GM12892 (cell line): Measurements from ENCODE around the gene PLA2G12B.

Experiments
- DNase-seq: peaks from one replicate; pipeline ENCODE4 v3.0.0; 2011; ENCODE audit not compliant: insufficient read length
- FAIRE-seq: peaks from 2 replicates; lab custom pipeline; 2011; peaks lifted over from hg19 to GRCh38; lab: Jason Lieb, UNC
- POLR2A ChIP-seq: IDR thresholded peaks from 2 replicates; pipeline ENCODE4 v1.6.1; 2011; ENCODE audit warnings: low read depth, low read length, control low read depth
- POLR2AphosphoS5 ChIP-seq: IDR thresholded peaks from 2 replicates; pipeline ENCODE4 v1.6.1; 2011; ENCODE audit warnings: low read depth, low read length, control low read depth
- TAF1 ChIP-seq: IDR thresholded peaks from 2 replicates; pipeline ENCODE4 v1.6.1; 2011; ENCODE audit warnings: low read depth, mild to moderate bottlenecking, control low read depth, low read length, borderline replicate concordance

PLA2G12B gene

GRCh38 chr10:72956001-72956400 is 1.4 kb upstream of the PLA2G12B start:
- TF ChIP-seq POLR2AphosphoS5 (no peak), POLR2A (no peak), TAF1 (no peak)
- DNase-seq (no peak), FAIRE-seq (no peak)

GRCh38 chr10:72954230-72954595 is 393 bp downstream of the PLA2G12B start:
- DNase-seq = no peak
- TF ChIP-seq TAF1 (no peak), POLR2AphosphoS5 (no peak), POLR2A (no peak)
- FAIRE-seq = no peak

- no peak for DNase-seq
- TF ChIP-seq TAF1 = no peak
- TF ChIP-seq POLR2AphosphoS5 = no peak
- no peak for TF ChIP-seq POLR2A
- no peak for FAIRE-seq
Measured at GRCh38 chr10:72953687-72954086, 919 bp downstream of the PLA2G12B start.

DNA sequence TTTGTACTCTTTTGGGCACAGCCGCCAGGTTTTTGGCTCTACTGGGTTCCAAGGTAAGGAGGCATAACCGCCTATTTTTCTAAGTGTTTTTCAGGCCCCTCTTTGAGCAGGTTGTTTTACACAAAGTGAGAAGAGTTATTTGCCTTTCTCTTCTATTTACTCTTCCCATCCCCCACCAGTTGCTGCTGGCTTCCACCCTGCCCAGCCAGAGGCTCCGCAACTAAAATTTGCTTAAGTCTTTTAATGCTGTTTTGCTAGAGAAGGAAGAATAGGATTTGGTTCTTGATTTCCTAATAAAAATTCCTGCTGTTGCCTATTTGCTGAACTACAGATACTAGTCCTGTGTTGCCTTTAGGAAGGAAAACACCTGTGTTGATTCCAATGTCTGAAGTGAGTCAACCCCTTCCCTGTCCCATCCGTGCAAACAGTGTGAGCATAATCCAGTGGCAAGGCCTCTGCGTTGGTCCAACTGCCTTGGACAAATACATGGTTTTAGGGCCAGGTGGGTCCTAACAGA is 1.9 kb downstream of the PLA2G12B start:
- no peak for FAIRE-seq
- DNase-seq = no peak
- TF ChIP-seq POLR2AphosphoS5 = no peak
- TF ChIP-seq TAF1 = no peak
- no peak for TF ChIP-seq POLR2A

DNA sequence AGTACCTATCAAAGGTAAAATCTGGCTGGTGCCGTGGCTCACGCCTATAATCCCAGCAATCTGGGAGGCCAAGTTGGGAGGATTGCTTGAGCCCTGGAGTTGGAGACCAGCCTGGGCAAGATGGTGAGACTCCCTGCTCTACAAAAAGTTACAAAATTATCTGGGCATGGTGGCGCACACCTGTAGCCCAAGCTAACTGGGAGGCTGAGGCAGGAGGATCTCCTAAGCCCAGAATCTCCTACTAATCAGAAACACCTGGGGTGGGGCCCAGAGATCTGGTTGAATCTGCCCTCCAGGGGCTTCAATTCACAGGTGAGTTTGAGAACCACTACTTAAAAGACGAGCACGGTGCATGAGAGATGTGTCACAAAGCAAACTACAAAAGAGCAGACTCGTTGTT is 2.4 kb downstream of the PLA2G12B start:
- FAIRE-seq (no peak), DNase-seq (no peak)
- TF ChIP-seq POLR2AphosphoS5 (no peak), POLR2A (no peak), TAF1 (no peak)

DNA sequence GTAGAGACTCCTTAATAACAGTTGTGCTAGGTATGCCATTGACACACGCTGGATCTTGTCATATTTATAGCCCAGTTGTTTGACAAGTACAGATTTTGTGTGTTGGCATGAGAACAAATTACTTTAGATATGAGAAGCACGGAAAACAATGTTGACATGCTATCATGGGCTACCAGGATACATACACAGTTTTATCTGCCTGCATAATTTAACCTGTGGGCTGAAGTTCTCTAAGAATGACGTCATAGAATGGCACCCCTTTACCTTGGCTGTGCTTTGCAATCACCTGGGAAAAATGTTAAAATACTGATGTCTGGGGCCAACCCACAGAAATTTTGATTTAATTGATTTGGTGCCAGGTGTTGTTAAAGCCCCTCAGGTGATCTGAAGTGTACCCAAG is 2.8 kb downstream of the PLA2G12B start:
- TF ChIP-seq POLR2A = no peak
- no peak for TF ChIP-seq POLR2AphosphoS5
- TF ChIP-seq TAF1 = no peak
- FAIRE-seq = no peak
- DNase-seq = no peak

DNA sequence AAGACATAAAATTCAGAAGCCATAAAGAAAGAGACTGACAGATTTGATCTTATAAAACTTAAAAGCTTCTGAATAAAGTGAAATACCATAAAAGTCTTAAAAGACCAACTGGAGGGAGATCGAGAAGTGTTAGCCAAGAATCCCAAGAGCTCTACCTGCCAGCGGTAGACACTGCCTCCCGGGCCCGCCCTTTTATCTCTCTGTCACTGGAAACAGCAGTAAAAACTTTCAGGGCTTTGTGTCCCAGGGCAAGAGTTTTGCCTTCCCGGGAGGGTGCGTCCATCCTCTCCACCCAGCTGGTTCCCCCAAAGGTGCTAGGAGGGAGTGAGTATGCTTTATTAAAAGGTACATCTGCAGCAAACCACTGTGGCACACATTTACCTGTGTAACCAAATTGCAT is 5.8 kb downstream of the PLA2G12B start:
- DNase-seq = no peak
- no peak for FAIRE-seq
- TF ChIP-seq POLR2A (no peak), TAF1 (no peak), POLR2AphosphoS5 (no peak)

- TF ChIP-seq TAF1 = no peak
- no peak for TF ChIP-seq POLR2AphosphoS5
- TF ChIP-seq POLR2A = no peak
- FAIRE-seq = no peak
- DNase-seq = no peak
Measured at GRCh38 chr10:72946963-72947362, 7.6 kb downstream of the PLA2G12B start.

DNA sequence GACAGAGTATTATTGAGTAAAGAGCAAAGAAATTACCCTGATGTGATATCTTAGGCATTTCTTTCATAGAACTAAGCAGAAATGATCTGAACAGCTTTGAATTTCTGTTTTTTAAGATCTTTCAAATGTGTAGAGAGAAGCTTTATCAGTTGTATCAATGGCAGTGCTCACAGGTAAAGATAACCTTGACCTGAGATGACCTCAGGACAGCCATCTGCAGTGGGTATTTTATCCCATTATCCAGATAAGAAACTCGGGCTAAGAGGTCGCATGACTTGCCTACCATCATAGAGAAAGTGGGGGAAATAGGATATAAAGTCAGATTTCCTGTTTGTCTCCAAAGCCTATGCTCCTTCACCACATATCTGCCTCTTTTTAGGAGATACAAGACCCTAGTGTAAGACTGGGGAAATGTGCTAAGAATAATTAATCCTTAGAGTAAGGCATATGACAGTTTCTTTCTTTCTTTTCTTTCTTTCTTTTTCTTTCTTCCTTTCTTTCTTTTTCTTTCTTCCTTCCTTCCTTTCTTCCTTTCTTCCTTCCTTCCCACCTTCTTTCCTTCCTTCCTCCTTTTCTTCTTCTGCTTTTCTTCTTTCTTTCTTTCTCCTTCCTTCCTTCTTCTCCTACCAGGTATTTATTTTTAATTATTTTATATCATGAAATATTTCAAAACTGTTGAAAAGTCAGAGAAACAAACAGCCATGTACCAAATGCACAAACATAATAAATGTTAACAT is 10.9 kb downstream of the PLA2G12B start:
- no peak for DNase-seq
- no peak for FAIRE-seq
- TF ChIP-seq POLR2A (no peak), POLR2AphosphoS5 (no peak), TAF1 (no peak)

GRCh38 chr10:72935361-72935760 is 19.2 kb downstream of the PLA2G12B start:
- no peak for FAIRE-seq
- no peak for DNase-seq
- no peak for TF ChIP-seq TAF1
- no peak for TF ChIP-seq POLR2AphosphoS5
- TF ChIP-seq POLR2A = no peak

GRCh38 chr10:72932259-72933015 is 22.2 kb downstream of the PLA2G12B start:
- TF ChIP-seq POLR2A = no peak
- no peak for TF ChIP-seq POLR2AphosphoS5
- no peak for TF ChIP-seq TAF1
- DNase-seq (no peak), FAIRE-seq (no peak)
